ENCODE measurements around the gene BIRC2. TPM values are rescaled to one million over a fixed set of nuclear protein-coding genes. Genes with fewer than 3 reads are reported as not detected.
A peak's percentile ranks its signal among the peaks of the same experiment; 100 is the strongest.

The BIRC2 gene
- total and polyA plus RNA-seq, 10 of the 15 experiments (the other 5 are each of a cell fraction or from before 2014, with no cell fraction given): 13.8 to 75.8 (median 26.5) TPM

GRCh38 chr11:102318469-102318868 is 28.5 kb upstream of the BIRC2 start (continued):
- TF ChIP-seq GATAD2B (conservative IDR thresholded peaks at IDR 0.05; ENCODE audit: low read depth) (no peak), RFX5 (IDR thresholded peaks at IDR 0.05; ENCODE audit: low read depth, low read length) (no peak), CBX3 (IDR thresholded peaks at IDR 0.05; ENCODE audit: borderline replicate concordance, low read depth) (no peak), CBX5 (IDR thresholded peaks at IDR 0.05; ENCODE audit: low read depth) (no peak)

GRCh38 chr11:102319544-102319943 is 27.5 kb upstream of the BIRC2 start:
- Histone ChIP-seq H3K27ac (ENCODE audit: control insufficient read depth, insufficient read depth) (peak overlapping the region; percentile 97), H3K4me3 (peak overlapping the region; percentile 76), H3K9me3 (replicated peaks; ENCODE audit: control insufficient read depth, insufficient read depth, low read length) (no peaks in the 10 kb centered on the region; the same call in 2 of the 3 replicates), H3K79me2 (ENCODE audit: control insufficient read depth, insufficient read depth, low read length) (peaks cover 76% of the 10 kb centered on the region), H3K4me1 (ENCODE audit: control insufficient read depth, insufficient read depth, low read length) (peaks cover 9% of the 10 kb centered on the region), H2AFZ (ENCODE audit: control insufficient read depth, low read depth, low read length) (no peak overlapping the region), H3K9ac (ENCODE audit: control insufficient read depth, insufficient read depth, low read length) (peak overlapping the region; percentile 85), H3K36me3 (ENCODE audit: control insufficient read depth in 2 of 2, insufficient read depth in 2 of 2, low read length in 1 of 2) (peaks cover 0 to 8% of the 10 kb centered on the region in 2 experiments; a peak in 3 of 4 replicates), H3K4me2 (ENCODE audit: control insufficient read depth, insufficient read depth) (peak overlapping the region; percentile 92), H3K27me3 (replicated peaks in 1 of 2; ENCODE audit: control insufficient read depth in 2 of 2, insufficient read depth in 2 of 2, low read length in 1 of 2) (no peaks in the 10 kb centered on the region), H4K20me1 (ENCODE audit: control insufficient read depth, insufficient read depth) (no peaks in the 10 kb centered on the region)
- DNase-seq (ENCODE audit: low read depth, low spot score) (no peak), ATAC-seq (peak; percentile 8), FAIRE-seq (no peak)
- ChIA-PET POLR2A (interaction anchor here (0.7 to 2.8 kb wide), 4 partner anchors 9 to 31 kb away, joined by 3 to 10 read pairs (median 6); no protein-coding TSS in a partner anchor), CTCF (interaction anchor here (0.7 to 4.8 kb wide), 10 partner anchors 9 to 347 kb away, joined by 3 to 86 read pairs (median 4); no protein-coding TSS in a partner anchor), RAD21 (ENCODE audit: unreplicated experiment) (interaction anchor here (0.7 to 5.0 kb wide), 4 partner anchors 26 to 294 kb away, joined by 5 to 61 read pairs (median 17); no protein-coding TSS in a partner anchor), SMC1A (ENCODE audit: uncharacterized antibody, unreplicated experiment) (interaction anchor here (1.1 to 13.5 kb wide), 9 partner anchors 12 to 345 kb away, joined by 3 to 255 read pairs (median 6); no protein-coding TSS in a partner anchor)
- intact Hi-C loops (cut with micrococcal nuclease; ENCODE audit: unreplicated experiment): loop anchor here (5.0 kb wide), 2 partner anchors 113 to 243 kb away; no protein-coding TSS in a partner anchor
- TF ChIP-seq TAF1 (IDR thresholded peaks at IDR 0.05; ENCODE audit: borderline replicate concordance, low read depth, low read length) (no peak), WRNIP1 (IDR thresholded peaks at IDR 0.05; ENCODE audit: borderline replicate concordance, low read depth, low read length) (0 out of 2 replicates have a peak, but pooled peaks have one; percentile 13), POU2F2 (IDR thresholded peaks at IDR 0.05; ENCODE audit: borderline replicate concordance, low read depth, low read length) (0 out of 3 replicates have a peak, but pooled peaks have one; percentile 7), RELA (IDR thresholded peaks at IDR 0.05; ENCODE audit: borderline replicate concordance, partially characterized antibody) (no peak), POLR2AphosphoS5 (IDR thresholded peaks at IDR 0.05; ENCODE audit: low read length) (peak; percentile 73)
- in situ Hi-C loops (cut with MboI): no loop called here
- 3% methylated on average over 2 of the region's 2 CpGs for WGBS (ENCODE audit: insufficient coverage, insufficient replicate concordance, low lambda C conversion rate, missing lambda C conversion rate)
- no TSS peak for BruUV-seq (replicated peaks)

All from GM12878 (cell line).